K562 (cell line): ENCODE data around the gene ISG20L2. TPM values are rescaled to one million over a fixed set of nuclear protein-coding genes. Genes with fewer than 3 reads are reported as not detected.

ENCODE experiments used
- ARID4B ChIP-seq: sonication (generic); formaldehyde crosslinking; IDR thresholded peaks from 2 replicates; pipeline ENCODE4 v1.8.0; 2022; ENCODE audit warnings: mild to moderate bottlenecking, missing genetic modification reagents
- E2F3 ChIP-seq: fragments of 250-450 bp; sonication (Bioruptor Pico); IDR thresholded peaks from 2 replicates; pipeline ENCODE4 v1.4.0; 2020; ENCODE audit warnings: mild to moderate bottlenecking
- ETS2 ChIP-seq: IDR thresholded peaks from 2 replicates; pipeline ENCODE4 v1.6.1; 2016; ENCODE audit warnings: borderline replicate concordance, missing genetic modification characterization, mild to moderate bottlenecking, moderate library complexity, missing compliant biosample characterization; ENCODE audit not compliant: poor library complexity, severe bottlenecking
- MYBL2 ChIP-seq, 2 experiments: fragments of 450-650 bp in 1 of 2; sonication (generic) in 1 of 2; formaldehyde crosslinking in 1 of 2; IDR thresholded peaks; 2 replicates each; pipeline versions ENCODE4 v1.6.1 to v1.8.1; 2017 to 2022; ENCODE audit warnings: borderline replicate concordance in 1 of 2, inconsistent platforms in 1 of 2, low read depth in 1 of 2, mild to moderate bottlenecking in 1 of 2, missing genetic modification reagents in 1 of 2, moderate library complexity in 1 of 2
- ZNF23 ChIP-seq: fragments of 250-450 bp; sonication (Bioruptor Pico); IDR thresholded peaks from 2 replicates; pipeline ENCODE4 v1.4.0; 2020; ENCODE audit warnings: mild to moderate bottlenecking
- ZNF311 ChIP-seq: fragments of 250-450 bp; sonication (Bioruptor Pico); IDR thresholded peaks from 2 replicates; pipeline ENCODE4 v1.4.0; 2020; ENCODE audit warnings: mild to moderate bottlenecking, moderate library complexity
- polyA plus RNA-seq, 8 experiments: library from polyadenylated mRNA; depleted of rRNA in 4 of 8; stranded (reverse) in 5 of 8; unstranded in 3 of 8; fragments of >200 nt; fragmentation: Nextera tagmentation in 2 of 8; fragmentation: Illumina TruSeq in 1 of 8; extraction: Ambion mirVana in 2 of 8; extraction: Trizol in 1 of 8; gene quantifications; 2 replicates each; pipeline versions ENCODE4 v1.2.1 to v1.2.3, GENCODE V29; 2011 to 2014; ENCODE audit warnings: inconsistent platforms in 1 of 8, missing spikeins in 1 of 8
- total RNA-seq, 7 experiments: library from RNA; depleted of rRNA in 6 of 7; stranded (reverse); fragments of >200 nt in 6 of 7; fragmentation: Illumina TruSeq in 2 of 7; extraction: Trizol in 2 of 7; gene quantifications; 2 replicates each; pipeline versions ENCODE4 v1.2.1 to v1.2.3, GENCODE V29; 2011 to 2021; ENCODE audit warnings: low replicate concordance in 1 of 7
- TF ChIP-seq, protein P1 (sequence below): fragments of 450-650 bp; IDR thresholded peaks from 2 replicates; pipeline ENCODE4 v1.6.1; 2016; ENCODE audit warnings: low read depth
- TF ChIP-seq, protein P2 (sequence below): fragments of 250-450 bp; sonication (Bioruptor Pico); IDR thresholded peaks from 2 replicates; pipeline ENCODE4 v1.9.0; 2021; ENCODE audit warnings: mild to moderate bottlenecking
- TF ChIP-seq, protein P3 (sequence below): sonication (generic); formaldehyde crosslinking; IDR thresholded peaks from 2 replicates; pipeline ENCODE4 v1.8.1; 2023; ENCODE audit warnings: mild to moderate bottlenecking, missing genetic modification reagents
- TF ChIP-seq, protein P4 (sequence below): fragments of 200-800 bp; sonication (Bioruptor generic); IDR thresholded peaks from 2 replicates; pipeline ENCODE4 v1.6.1; 2017; ENCODE audit warnings: missing genetic modification characterization, missing compliant biosample characterization

The ISG20L2 gene
- total and polyA plus RNA-seq, 9 of the 15 experiments (the other 6 are each of a cell fraction or from before 2014, with no cell fraction given): 21.3 to 130 (median 50.3) TPM

DNA sequence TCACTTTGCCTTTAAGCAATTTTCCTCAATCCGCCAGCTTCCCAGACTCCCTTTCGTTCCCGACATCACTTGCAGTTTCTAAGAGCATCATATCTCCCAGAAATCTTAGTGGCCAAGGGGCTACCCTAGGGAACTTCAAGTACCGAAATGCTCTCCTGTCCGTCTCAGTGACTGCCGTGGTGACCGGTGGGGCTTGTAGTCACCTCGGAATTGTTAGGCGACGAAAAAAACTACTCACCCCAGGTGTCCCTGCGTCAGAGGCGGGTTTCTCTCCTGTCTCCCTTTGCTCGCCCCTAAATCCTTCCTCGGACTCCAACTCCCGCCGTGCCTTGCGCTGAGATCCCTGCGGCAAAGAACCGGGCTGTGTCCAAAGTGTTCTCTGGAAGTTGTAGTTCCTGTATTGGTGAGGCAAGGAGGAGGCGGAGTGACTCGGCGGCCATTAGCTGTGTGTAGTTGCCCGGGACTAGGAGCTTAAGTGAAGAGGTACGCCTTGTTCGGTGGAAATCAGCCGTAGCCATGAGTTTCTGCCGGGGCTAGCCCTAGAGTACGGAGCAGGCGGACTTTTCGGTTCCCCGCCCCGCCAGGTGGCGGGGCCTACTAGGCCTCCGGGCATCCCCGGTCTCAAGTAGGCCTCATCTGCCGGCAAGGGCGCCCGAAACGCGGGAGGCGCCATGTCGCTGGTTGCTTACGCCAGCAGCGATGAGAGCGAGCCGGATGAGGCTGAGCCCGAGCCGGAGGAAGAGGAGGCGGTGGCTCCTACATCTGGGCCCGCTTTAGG is 38.7 kb upstream of the ISG20L2 start, which contains the start of gene PRCC (continued):
- TF ChIP-seq ETS2 (no peak), E2F3 (CRISPR knock-in tag) (no peak), ZNF23 (CRISPR knock-in tag) (no peak), MYBL2 (IDR thresholded peaks at IDR 0.05; ENCODE audit: low read depth) (no peak), MYBL2 (CRISPR knock-in tag; IDR thresholded peaks at IDR 0.05; ENCODE audit: borderline replicate concordance) (no peak), ZNF311 (peak; percentile 77), ARID4B (CRISPR knock-in tag) (peak; percentile 88)
- TF ChIP-seq, protein P1, sequence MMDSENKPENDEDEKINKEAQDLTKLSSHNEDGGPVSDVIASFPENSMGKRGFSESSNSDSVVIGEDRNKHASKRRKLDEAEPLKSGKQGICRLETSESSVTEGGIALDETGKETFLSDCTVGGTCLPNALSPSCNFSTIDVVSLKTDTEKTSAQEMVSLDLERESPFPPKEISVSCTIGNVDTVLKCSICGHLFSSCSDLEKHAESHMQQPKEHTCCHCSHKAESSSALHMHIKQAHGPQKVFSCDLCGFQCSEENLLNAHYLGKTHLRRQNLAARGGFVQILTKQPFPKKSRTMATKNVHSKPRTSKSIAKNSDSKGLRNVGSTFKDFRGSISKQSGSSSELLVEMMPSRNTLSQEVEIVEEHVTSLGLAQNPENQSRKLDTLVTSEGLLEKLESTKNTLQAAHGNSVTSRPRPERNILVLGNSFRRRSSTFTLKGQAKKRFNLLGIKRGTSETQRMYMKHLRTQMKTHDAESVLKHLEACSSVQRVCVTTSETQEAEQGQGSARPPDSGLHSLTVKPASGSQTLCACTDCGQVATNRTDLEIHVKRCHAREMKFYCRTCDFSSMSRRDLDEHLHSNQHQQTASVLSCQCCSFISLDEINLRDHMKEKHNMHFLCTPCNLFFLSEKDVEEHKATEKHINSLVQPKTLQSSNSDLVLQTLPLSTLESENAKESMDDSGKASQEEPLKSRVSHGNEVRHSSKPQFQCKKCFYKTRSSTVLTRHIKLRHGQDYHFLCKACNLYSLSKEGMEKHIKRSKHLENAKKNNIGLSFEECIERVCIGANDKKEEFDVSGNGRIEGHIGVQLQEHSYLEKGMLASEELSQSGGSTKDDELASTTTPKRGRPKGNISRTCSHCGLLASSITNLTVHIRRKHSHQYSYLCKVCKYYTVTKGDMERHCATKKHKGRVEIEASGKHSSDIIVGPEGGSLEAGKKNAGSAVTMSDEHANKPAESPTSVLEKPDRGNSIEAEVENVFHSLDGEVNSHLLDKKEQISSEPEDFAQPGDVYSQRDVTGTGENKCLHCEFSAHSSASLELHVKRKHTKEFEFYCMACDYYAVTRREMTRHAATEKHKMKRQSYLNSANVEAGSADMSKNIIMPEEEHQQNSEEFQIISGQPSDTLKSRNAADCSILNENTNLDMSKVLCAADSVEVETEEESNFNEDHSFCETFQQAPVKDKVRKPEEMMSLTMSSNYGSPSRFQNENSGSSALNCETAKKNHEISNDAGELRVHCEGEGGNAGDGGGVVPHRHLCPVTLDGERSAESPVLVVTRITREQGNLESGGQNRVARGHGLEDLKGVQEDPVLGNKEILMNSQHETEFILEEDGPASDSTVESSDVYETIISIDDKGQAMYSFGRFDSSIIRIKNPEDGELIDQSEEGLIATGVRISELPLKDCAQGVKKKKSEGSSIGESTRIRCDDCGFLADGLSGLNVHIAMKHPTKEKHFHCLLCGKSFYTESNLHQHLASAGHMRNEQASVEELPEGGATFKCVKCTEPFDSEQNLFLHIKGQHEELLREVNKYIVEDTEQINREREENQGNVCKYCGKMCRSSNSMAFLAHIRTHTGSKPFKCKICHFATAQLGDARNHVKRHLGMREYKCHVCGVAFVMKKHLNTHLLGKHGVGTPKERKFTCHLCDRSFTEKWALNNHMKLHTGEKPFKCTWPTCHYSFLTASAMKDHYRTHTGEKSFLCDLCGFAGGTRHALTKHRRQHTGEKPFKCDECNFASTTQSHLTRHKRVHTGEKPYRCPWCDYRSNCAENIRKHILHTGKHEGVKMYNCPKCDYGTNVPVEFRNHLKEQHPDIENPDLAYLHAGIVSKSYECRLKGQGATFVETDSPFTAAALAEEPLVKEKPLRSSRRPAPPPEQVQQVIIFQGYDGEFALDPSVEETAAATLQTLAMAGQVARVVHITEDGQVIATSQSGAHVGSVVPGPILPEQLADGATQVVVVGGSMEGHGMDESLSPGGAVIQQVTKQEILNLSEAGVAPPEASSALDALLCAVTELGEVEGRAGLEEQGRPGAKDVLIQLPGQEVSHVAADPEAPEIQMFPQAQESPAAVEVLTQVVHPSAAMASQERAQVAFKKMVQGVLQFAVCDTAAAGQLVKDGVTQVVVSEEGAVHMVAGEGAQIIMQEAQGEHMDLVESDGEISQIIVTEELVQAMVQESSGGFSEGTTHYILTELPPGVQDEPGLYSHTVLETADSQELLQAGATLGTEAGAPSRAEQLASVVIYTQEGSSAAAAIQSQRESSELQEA: no peak
- TF ChIP-seq, protein P2, sequence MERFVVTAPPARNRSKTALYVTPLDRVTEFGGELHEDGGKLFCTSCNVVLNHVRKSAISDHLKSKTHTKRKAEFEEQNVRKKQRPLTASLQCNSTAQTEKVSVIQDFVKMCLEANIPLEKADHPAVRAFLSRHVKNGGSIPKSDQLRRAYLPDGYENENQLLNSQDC (CRISPR knock-in tag): no peak
- TF ChIP-seq, protein P3, sequence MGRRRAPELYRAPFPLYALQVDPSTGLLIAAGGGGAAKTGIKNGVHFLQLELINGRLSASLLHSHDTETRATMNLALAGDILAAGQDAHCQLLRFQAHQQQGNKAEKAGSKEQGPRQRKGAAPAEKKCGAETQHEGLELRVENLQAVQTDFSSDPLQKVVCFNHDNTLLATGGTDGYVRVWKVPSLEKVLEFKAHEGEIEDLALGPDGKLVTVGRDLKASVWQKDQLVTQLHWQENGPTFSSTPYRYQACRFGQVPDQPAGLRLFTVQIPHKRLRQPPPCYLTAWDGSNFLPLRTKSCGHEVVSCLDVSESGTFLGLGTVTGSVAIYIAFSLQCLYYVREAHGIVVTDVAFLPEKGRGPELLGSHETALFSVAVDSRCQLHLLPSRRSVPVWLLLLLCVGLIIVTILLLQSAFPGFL: no peak
- TF ChIP-seq, protein P4, sequence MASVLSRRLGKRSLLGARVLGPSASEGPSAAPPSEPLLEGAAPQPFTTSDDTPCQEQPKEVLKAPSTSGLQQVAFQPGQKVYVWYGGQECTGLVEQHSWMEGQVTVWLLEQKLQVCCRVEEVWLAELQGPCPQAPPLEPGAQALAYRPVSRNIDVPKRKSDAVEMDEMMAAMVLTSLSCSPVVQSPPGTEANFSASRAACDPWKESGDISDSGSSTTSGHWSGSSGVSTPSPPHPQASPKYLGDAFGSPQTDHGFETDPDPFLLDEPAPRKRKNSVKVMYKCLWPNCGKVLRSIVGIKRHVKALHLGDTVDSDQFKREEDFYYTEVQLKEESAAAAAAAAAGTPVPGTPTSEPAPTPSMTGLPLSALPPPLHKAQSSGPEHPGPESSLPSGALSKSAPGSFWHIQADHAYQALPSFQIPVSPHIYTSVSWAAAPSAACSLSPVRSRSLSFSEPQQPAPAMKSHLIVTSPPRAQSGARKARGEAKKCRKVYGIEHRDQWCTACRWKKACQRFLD (CRISPR knock-in tag): peak; percentile 98
